HepG2 (cell line): ENCODE results near the gene GLUL. TPM values are rescaled to one million over a fixed set of nuclear protein-coding genes. Genes with fewer than 3 reads are reported as not detected.

Source experiments
- ATAC-seq: fragments of 200-7000 bp; cut with Tn5 transposase; 3 replicates; pipeline ENCODE4 v1.9.1; 2020; ENCODE audit warnings: mild to moderate bottlenecking, moderate library complexity
- BruUV-seq: library from RNA; stranded (reverse); fragments of 400-500 nt; replicated peaks from 2 replicates; lab custom pipeline; 2021; lab: Mats Ljungman, UMichigan
- CTCF ChIA-PET: fragments of 300-600 bp; formaldehyde crosslinking; extraction: SDS; loops from one replicate; lab custom pipeline; 2021; ENCODE audit warnings: low total read pairs, inconsistent platforms, low intra/inter-chr PET ratio; lab: Yijun Ruan, JAX
- POLR2A ChIA-PET: fragments of 350-600 bp; sonication (Branson Sonifier 250); formaldehyde crosslinking; loops from one replicate; lab custom pipeline; 2020; ENCODE audit warnings: antibody characterized with exemption, inconsistent platforms; lab: Yijun Ruan, JAX
- DNase-seq: peaks from one replicate; pipeline ENCODE4 v3.0.0-alpha.2; 2015; ENCODE audit warnings: low spot score
- FAIRE-seq: peaks from 3 replicates; lab custom pipeline; 2011; peaks lifted over from hg19 to GRCh38; lab: Jason Lieb, UNC
- H2AFZ ChIP-seq: one replicate; pipeline ENCODE4 v1.6.1; 2011; ENCODE audit warnings: low read length, inconsistent platforms
- H3K27ac ChIP-seq: fragments of 300-600 bp; 3 replicates; pipeline ENCODE4 v1.8.0; 2011; ENCODE audit warnings: mixed run types, mild to moderate bottlenecking, mixed read lengths, low read length, inconsistent platforms; ENCODE audit not compliant: insufficient read depth; ENCODE audit errors: extremely low read length
- H3K27me3 ChIP-seq, 2 experiments: fragments of 200-600 bp in 1 of 2; 2 replicates in 1 of 2; 3 replicates in 1 of 2; pipeline versions ENCODE4 v1.6.0 to v1.8.0; 2011; ENCODE audit warnings: low read length in 2 of 2, mild to moderate bottlenecking in 2 of 2, moderate library complexity in 2 of 2, inconsistent platforms in 1 of 2; ENCODE audit not compliant: insufficient read depth in 2 of 2, control insufficient read depth in 1 of 2
- H3K36me3 ChIP-seq, 2 experiments: fragments of 200-600 bp in 1 of 2; replicated peaks in 1 of 2; 2 replicates in 1 of 2; 3 replicates in 1 of 2; pipeline versions ENCODE4 v1.5.1 to v1.8.0; 2011; ENCODE audit warnings: low read length in 2 of 2, inconsistent platforms in 1 of 2; ENCODE audit not compliant: insufficient read depth in 2 of 2, control insufficient read depth in 1 of 2
- H3K4me1 ChIP-seq: 2 replicates; pipeline ENCODE4 v1.5.1; 2012; ENCODE audit warnings: low read length, inconsistent platforms; ENCODE audit not compliant: insufficient read depth
- H3K4me2 ChIP-seq: 2 replicates; pipeline ENCODE4 v1.6.0; 2011; ENCODE audit warnings: low read depth, low read length, inconsistent platforms
- H3K4me3 ChIP-seq, 3 experiments: fragments of 200-600 bp in 1 of 3; sonication (generic), shearing (Covaris generic) in 1 of 3; replicated peaks in 1 of 3; 2 replicates each; pipeline ENCODE4 v1.5.1; 2011 to 2016; ENCODE audit warnings: low read length in 3 of 3, inconsistent platforms in 2 of 3, low read depth in 2 of 3, mild to moderate bottlenecking in 2 of 3, control low read depth in 1 of 3, mixed read lengths in 1 of 3; ENCODE audit not compliant: insufficient read depth in 1 of 3
- H3K79me2 ChIP-seq: one replicate; pipeline ENCODE4 v1.6.1; 2011; ENCODE audit warnings: low read length, inconsistent platforms; ENCODE audit not compliant: insufficient read depth
- H3K9ac ChIP-seq: 2 replicates; pipeline ENCODE4 v1.6.0; 2011; ENCODE audit warnings: mild to moderate bottlenecking, low read depth, low read length, inconsistent platforms; ENCODE audit not compliant: insufficient read depth
- H3K9me3 ChIP-seq: 2 replicates; pipeline ENCODE4 v1.5.1; 2012; ENCODE audit warnings: mild to moderate bottlenecking, low read length
- H4K20me1 ChIP-seq: 2 replicates; pipeline ENCODE4 v1.6.0; 2011; ENCODE audit warnings: inconsistent platforms, mild to moderate bottlenecking, low read length, moderate library complexity; ENCODE audit not compliant: insufficient read depth
- ARID4A ChIP-seq: sonication (generic); formaldehyde crosslinking; IDR thresholded peaks from 2 replicates; pipeline ENCODE4 v1.5.0; 2020; ENCODE audit warnings: mild to moderate bottlenecking, missing genetic modification reagents, borderline replicate concordance
- ATF7-NPFF ChIP-seq: sonication (generic); formaldehyde crosslinking; IDR thresholded peaks from 2 replicates; pipeline ENCODE4 v1.8.1; 2023; ENCODE audit warnings: mild to moderate bottlenecking, low read depth, missing genetic modification reagents, moderate library complexity
- BRD4 ChIP-seq: sonication (generic); formaldehyde crosslinking; IDR thresholded peaks from 2 replicates; pipeline ENCODE4 v1.4.0; 2020; ENCODE audit warnings: missing genetic modification reagents
- EP300 ChIP-seq, 3 experiments: sonication (generic) in 1 of 3; formaldehyde crosslinking in 1 of 3; IDR thresholded peaks; 2 replicates each; pipeline versions ENCODE4 v1.5.1 to v1.6.1; 2011 to 2020; ENCODE audit warnings: low read depth in 2 of 3, low read length in 2 of 3, borderline replicate concordance in 1 of 3, improper control_type of control experiment in 1 of 3, mild to moderate bottlenecking in 1 of 3, missing genetic modification reagents in 1 of 3, moderate library complexity in 1 of 3
- EZH2 ChIP-seq: conservative IDR thresholded peaks from 2 replicates; pipeline ENCODE4 v1.6.1; 2012; ENCODE audit warnings: mild to moderate bottlenecking, low read depth, low read length, moderate library complexity
- FOXC1 ChIP-seq: sonication (generic); formaldehyde crosslinking; IDR thresholded peaks from 2 replicates; pipeline ENCODE4 v1.8.0; 2022; ENCODE audit warnings: mild to moderate bottlenecking, missing genetic modification reagents, borderline replicate concordance
- HOXA3 ChIP-seq: sonication (generic); formaldehyde crosslinking; IDR thresholded peaks from 2 replicates; pipeline ENCODE4 v1.5.0; 2020; ENCODE audit warnings: missing genetic modification reagents
- HOXA7 ChIP-seq: sonication (generic); formaldehyde crosslinking; IDR thresholded peaks from 2 replicates; pipeline ENCODE4 v1.8.1; 2022; ENCODE audit warnings: mild to moderate bottlenecking, missing genetic modification reagents, moderate library complexity
- KDM1A ChIP-seq: IDR thresholded peaks from 2 replicates; pipeline ENCODE4 v1.6.1; 2016; ENCODE audit warnings: missing compliant biosample characterization
- MLLT10 ChIP-seq: sonication (generic); formaldehyde crosslinking; IDR thresholded peaks from 2 replicates; pipeline ENCODE4 v1.4.0; 2020; ENCODE audit warnings: missing genetic modification reagents
- POLR2A ChIP-seq, 2 experiments: IDR thresholded peaks; 2 replicates each; pipeline ENCODE4 v1.6.1; 2011; ENCODE audit warnings: low read depth in 2 of 2, low read length in 2 of 2, mild to moderate bottlenecking in 1 of 2, moderate library complexity in 1 of 2; ENCODE audit not compliant: insufficient read depth in 1 of 2
- PRPF4 ChIP-seq: fragments of 200-400 bp; formaldehyde crosslinking; IDR thresholded peaks from 2 replicates; pipeline ENCODE4 v1.6.1; 2016; ENCODE audit warnings: low read length, low read depth; ENCODE audit not compliant: poor library complexity, severe bottlenecking
- TCF7 ChIP-seq: sonication (generic); IDR thresholded peaks from 2 replicates; pipeline ENCODE4 v1.6.1; 2016; ENCODE audit warnings: antibody characterized with exemption, low read depth
- ZNF574 ChIP-seq: sonication (generic); formaldehyde crosslinking; IDR thresholded peaks from 2 replicates; pipeline ENCODE4 v1.4.0; 2020; ENCODE audit warnings: missing genetic modification reagents
- ZNF782 ChIP-seq: sonication (generic); formaldehyde crosslinking; IDR thresholded peaks from 2 replicates; pipeline ENCODE4 v1.4.0; 2020; ENCODE audit warnings: missing genetic modification reagents, mild to moderate bottlenecking, borderline replicate concordance
- ZSCAN29 ChIP-seq: sonication (generic); formaldehyde crosslinking; conservative IDR thresholded peaks from 2 replicates; pipeline ENCODE4 v1.4.0; 2020; ENCODE audit warnings: mild to moderate bottlenecking, missing genetic modification reagents
- WGBS: methylation state at CpG from one replicate; pipeline ENCODE4 v1.1.6; 2017; ENCODE audit warnings: low lambda C conversion rate; 5-methylcytosine and 5-hydroxymethylcytosine counted together
- in situ Hi-C: cut with HindIII; loops from 2 replicates; pipeline ENCODE4 v1.10.0; 2017; ENCODE audit warnings: low pct_unique_long_range_greater_than_20kb; ENCODE audit not compliant: extremely low pct_ligation_motif_present
- intact Hi-C: fragments of 100-400 bp; cut with micrococcal nuclease; formaldehyde crosslinking; loops from one replicate; pipeline ENCODE4 v1.10.0; 2022; ENCODE audit not compliant: unreplicated experiment
- polyA plus RNA-seq, 8 experiments: library from polyadenylated mRNA; depleted of rRNA in 3 of 8; stranded (reverse) in 7 of 8; unstranded in 1 of 8; fragments of >200 nt; fragmentation: Illumina TruSeq in 4 of 8; extraction: Trizol in 4 of 8; gene quantifications; 2 replicates each; pipeline versions ENCODE4 v1.2.1 to v1.2.3, GENCODE V29; 2011 to 2016; ENCODE audit warnings: low read depth in 4 of 8, missing spikeins in 1 of 8, mixed read lengths in 1 of 8; ENCODE audit not compliant: insufficient read depth in 1 of 8
- total RNA-seq, 5 experiments: library from RNA; depleted of rRNA; stranded (reverse); fragments of >200 nt; fragmentation: Illumina TruSeq; extraction: Trizol; gene quantifications; 2 replicates each; pipeline ENCODE4 v1.2.3, GENCODE V29; 2016; ENCODE audit warnings: low read depth in 1 of 5

Gene GLUL
- total and polyA plus RNA-seq, 2 of the 13 experiments (the other 11 are each of a cell fraction or from before 2014, with no cell fraction given) = 423 to 827 TPM

- Histone ChIP-seq H3K36me3 (no peaks in the 10 kb centered on the region), H3K79me2 (no peaks in the 10 kb centered on the region), H4K20me1 (no peaks in the 10 kb centered on the region), H3K9me3 (no peaks in the 10 kb centered on the region), H3K4me1 (no peaks in the 10 kb centered on the region), H3K4me2 (no peak overlapping the region), H3K4me3 (no peak overlapping the region), H3K27me3 (peaks cover 0 to 3% of the 10 kb centered on the region in 2 experiments; a peak in 1 of 5 replicates)
- POLR2A ChIA-PET = no interaction called here
- DNase-seq (no peak), FAIRE-seq (no peak), ATAC-seq (no peak)
- CTCF ChIA-PET = no interaction called here
- WGBS = 63% methylated on average over 7 of the region's 7 CpGs
- intact Hi-C loops (no loop called here), in situ Hi-C loops (no loop called here)
- no TSS peak for BruUV-seq
- TF ChIP-seq PRPF4 (no peak), FOXC1 (no peak), MLLT10 (CRISPR knock-in tag) (no peak), ZSCAN29 (no peak), POLR2A (IDR thresholded peaks at IDR 0.05; ENCODE audit: insufficient read depth in 1 of 2, low read depth in 2 of 2, low read length in 2 of 2) (no peak), ZNF782 (CRISPR knock-in tag) (no peak), HOXA3 (CRISPR knock-in tag) (no peak), EP300 (IDR thresholded peaks at IDR 0.05; ENCODE audit: low read depth in 2 of 2, low read length in 2 of 2) (no peak), EP300 (CRISPR knock-in tag; IDR thresholded peaks at IDR 0.05; ENCODE audit: borderline replicate concordance) (no peak), EZH2 (no peak), ATF7-NPFF (CRISPR knock-in tag) (no peak), HOXA7 (CRISPR knock-in tag) (no peak), ZNF574 (CRISPR knock-in tag) (no peak), BRD4 (CRISPR knock-in tag) (no peak), TCF7 (no peak), ARID4A (CRISPR knock-in tag) (no peak), KDM1A (CRISPR knock-in tag) (no peak)
- TF ChIP-seq, all 625 proteins: peak for 0
- Histone ChIP-seq H3K27ac (no peak overlapping the region), H2AFZ (no peak overlapping the region), H3K9ac (no peak overlapping the region)
Measured at GRCh38 chr1:182431278-182431677, 39.7 kb upstream of the GLUL start.
